Osteoblast (primary cell): ENCODE data around the gene LOXHD1. TPM values are rescaled to one million over a fixed set of nuclear protein-coding genes. Genes with fewer than 3 reads are reported as not detected.

Source experiments
- DNase-seq: peaks from one replicate; pipeline ENCODE4 v3.0.0; 2011; ENCODE audit warnings: low spot score, mixed read lengths; ENCODE audit not compliant: insufficient read length; ENCODE audit errors: missing footprints
- H2AFZ ChIP-seq: 2 replicates; pipeline ENCODE4 v1.6.0; 2011; ENCODE audit warnings: mild to moderate bottlenecking, low read length
- H3K27ac ChIP-seq: 2 replicates; pipeline ENCODE4 v1.5.1; 2011; ENCODE audit warnings: mild to moderate bottlenecking, low read depth, low read length, moderate library complexity
- H3K27me3 ChIP-seq: 2 replicates; pipeline ENCODE4 v1.6.0; 2012; ENCODE audit warnings: mild to moderate bottlenecking, control low read depth, inconsistent platforms, low read length, moderate library complexity; ENCODE audit not compliant: insufficient read depth
- H3K36me3 ChIP-seq: 2 replicates; pipeline ENCODE4 v1.5.1; 2011; ENCODE audit warnings: mild to moderate bottlenecking, low read length, control low read depth, moderate library complexity; ENCODE audit not compliant: insufficient read depth
- H3K4me1 ChIP-seq: 2 replicates; pipeline ENCODE4 v1.5.1; 2011; ENCODE audit warnings: mild to moderate bottlenecking, low read length, control low read depth, moderate library complexity; ENCODE audit not compliant: insufficient read depth
- H3K4me2 ChIP-seq: 2 replicates; pipeline ENCODE4 v1.6.0; 2011; ENCODE audit warnings: mild to moderate bottlenecking, low read length; ENCODE audit not compliant: insufficient read depth
- H3K4me3 ChIP-seq: fragments of 200-600 bp; sonication (generic); 3 replicates; pipeline ENCODE4 v1.5.1; 2012; ENCODE audit warnings: mild to moderate bottlenecking, low read length, inconsistent platforms; ENCODE audit not compliant: insufficient read depth
- H3K79me2 ChIP-seq: 2 replicates; pipeline ENCODE4 v1.6.0; 2012; ENCODE audit warnings: mild to moderate bottlenecking, low read length, control low read depth, inconsistent platforms; ENCODE audit not compliant: insufficient read depth
- H3K9me3 ChIP-seq: 2 replicates; pipeline ENCODE4 v1.5.1; 2011; ENCODE audit warnings: low read depth, low read length, control low read depth
- H4K20me1 ChIP-seq: 2 replicates; pipeline ENCODE4 v1.6.0; 2012; ENCODE audit warnings: mild to moderate bottlenecking, low read length, control low read depth; ENCODE audit not compliant: insufficient read depth
- total RNA-seq: library from RNA; depleted of rRNA; stranded (reverse); fragments of >200 nt; gene quantifications from 2 replicates; pipeline ENCODE4 v1.2.3, GENCODE V29; 2012
- TF ChIP-seq, protein P1 (sequence below): IDR thresholded peaks from 2 replicates; pipeline ENCODE4 v1.5.1; 2011; ENCODE audit warnings: mild to moderate bottlenecking, low read depth, low read length, moderate library complexity; ENCODE audit errors: extremely low read depth

LOXHD1 gene
- total RNA-seq, 1 donor, result not detected

DNA sequence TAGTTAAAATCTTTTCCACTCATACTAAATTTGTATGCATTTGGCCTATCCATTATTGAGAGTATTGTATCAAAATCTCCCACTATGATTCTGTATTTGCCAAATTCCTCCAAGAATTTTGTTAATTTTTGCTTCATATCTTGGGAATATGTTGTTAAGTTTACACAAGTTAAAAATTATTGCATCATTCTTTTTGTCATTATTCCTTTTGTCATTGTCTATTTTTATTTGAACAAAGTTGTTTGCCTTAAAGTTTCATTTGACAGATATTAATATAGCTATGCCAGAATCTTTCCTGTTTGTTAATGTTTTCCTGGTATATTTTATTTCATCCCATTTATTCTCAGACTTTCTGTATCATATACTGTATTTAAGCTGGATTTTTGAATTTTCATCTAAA is 41.3 kb downstream of the LOXHD1 start:
- no peaks in the 10 kb centered on the region for H4K20me1 ChIP-seq
- no peak overlapping the region for H3K27ac ChIP-seq
- no peak for DNase-seq
- no peak overlapping the region for H3K4me3 ChIP-seq
- no peaks in the 10 kb centered on the region for H3K9me3 ChIP-seq
- TF ChIP-seq, protein P1, sequence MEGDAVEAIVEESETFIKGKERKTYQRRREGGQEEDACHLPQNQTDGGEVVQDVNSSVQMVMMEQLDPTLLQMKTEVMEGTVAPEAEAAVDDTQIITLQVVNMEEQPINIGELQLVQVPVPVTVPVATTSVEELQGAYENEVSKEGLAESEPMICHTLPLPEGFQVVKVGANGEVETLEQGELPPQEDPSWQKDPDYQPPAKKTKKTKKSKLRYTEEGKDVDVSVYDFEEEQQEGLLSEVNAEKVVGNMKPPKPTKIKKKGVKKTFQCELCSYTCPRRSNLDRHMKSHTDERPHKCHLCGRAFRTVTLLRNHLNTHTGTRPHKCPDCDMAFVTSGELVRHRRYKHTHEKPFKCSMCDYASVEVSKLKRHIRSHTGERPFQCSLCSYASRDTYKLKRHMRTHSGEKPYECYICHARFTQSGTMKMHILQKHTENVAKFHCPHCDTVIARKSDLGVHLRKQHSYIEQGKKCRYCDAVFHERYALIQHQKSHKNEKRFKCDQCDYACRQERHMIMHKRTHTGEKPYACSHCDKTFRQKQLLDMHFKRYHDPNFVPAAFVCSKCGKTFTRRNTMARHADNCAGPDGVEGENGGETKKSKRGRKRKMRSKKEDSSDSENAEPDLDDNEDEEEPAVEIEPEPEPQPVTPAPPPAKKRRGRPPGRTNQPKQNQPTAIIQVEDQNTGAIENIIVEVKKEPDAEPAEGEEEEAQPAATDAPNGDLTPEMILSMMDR, result no peak
- no peaks in the 10 kb centered on the region for H3K79me2 ChIP-seq
- H3K4me1 ChIP-seq, result no peaks in the 10 kb centered on the region
- H3K4me2 ChIP-seq, result no peak overlapping the region
- no peak overlapping the region for H2AFZ ChIP-seq
- no peaks in the 10 kb centered on the region for H3K36me3 ChIP-seq
- no peaks in the 10 kb centered on the region for H3K27me3 ChIP-seq

DNA sequence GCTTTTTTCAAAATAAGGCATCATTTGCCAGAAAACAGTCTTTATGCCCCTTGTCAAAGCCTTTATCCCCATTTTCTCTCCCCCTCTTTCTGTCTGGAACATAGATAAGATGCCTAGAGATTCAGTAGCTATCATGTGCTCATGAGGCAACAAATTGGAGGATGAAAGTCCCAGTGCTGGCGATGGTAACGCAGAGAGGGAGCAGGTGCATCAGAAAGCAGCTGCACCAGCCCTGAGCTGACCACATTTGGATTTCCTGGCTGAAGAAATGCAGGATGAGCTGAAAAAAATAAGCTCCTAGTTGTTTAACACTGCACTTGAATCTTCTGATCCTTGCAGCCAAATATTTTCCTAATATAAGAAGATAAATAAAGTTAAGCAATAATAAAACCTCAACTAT is 48.0 kb downstream of the LOXHD1 start:
- no peaks in the 10 kb centered on the region for H3K79me2 ChIP-seq
- no peaks in the 10 kb centered on the region for H4K20me1 ChIP-seq
- no peak for DNase-seq
- no peaks in the 10 kb centered on the region for H3K36me3 ChIP-seq
- no peak overlapping the region for H3K27ac ChIP-seq
- H3K4me1 ChIP-seq, result no peaks in the 10 kb centered on the region
- no peak overlapping the region for H3K4me2 ChIP-seq
- no peak overlapping the region for H3K4me3 ChIP-seq
- TF ChIP-seq, protein P1, result no peak
- H3K27me3 ChIP-seq, result no peaks in the 10 kb centered on the region
- H3K9me3 ChIP-seq, result no peaks in the 10 kb centered on the region
- H2AFZ ChIP-seq, result no peak overlapping the region

DNA sequence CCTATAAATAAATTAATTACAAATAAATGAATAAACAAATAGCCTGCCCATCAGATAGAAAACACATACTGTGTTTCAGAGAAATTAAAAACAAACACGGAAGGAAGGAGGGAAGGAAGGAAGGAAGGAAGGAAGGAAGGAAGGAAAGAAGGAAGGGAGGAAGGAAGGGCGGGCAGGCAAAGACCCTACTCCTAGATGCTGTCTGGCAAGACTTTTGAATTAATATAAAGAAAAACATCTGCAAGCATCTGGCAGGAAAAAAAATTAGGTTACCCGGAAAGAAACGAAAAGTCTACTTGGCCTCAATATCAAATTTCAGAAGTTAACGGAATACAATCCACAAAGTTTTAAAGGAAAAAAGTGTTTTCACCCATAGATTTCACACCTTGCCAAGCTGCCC is 49.1 kb downstream of the LOXHD1 start:
- Histone ChIP-seq H3K79me2 (no peaks in the 10 kb centered on the region), H3K4me1 (no peaks in the 10 kb centered on the region), H3K4me3 (no peak overlapping the region), H3K27ac (no peak overlapping the region), H3K9me3 (no peaks in the 10 kb centered on the region), H3K27me3 (no peaks in the 10 kb centered on the region), H3K4me2 (no peak overlapping the region), H3K36me3 (no peaks in the 10 kb centered on the region), H4K20me1 (no peaks in the 10 kb centered on the region), H2AFZ (no peak overlapping the region)
- no peak for DNase-seq
- TF ChIP-seq, protein P1, result no peak

- Histone ChIP-seq H2AFZ (no peak overlapping the region), H4K20me1 (no peaks in the 10 kb centered on the region), H3K79me2 (no peaks in the 10 kb centered on the region), H3K4me1 (no peaks in the 10 kb centered on the region), H3K4me3 (no peak overlapping the region), H3K27me3 (no peaks in the 10 kb centered on the region), H3K9me3 (no peaks in the 10 kb centered on the region), H3K4me2 (no peak overlapping the region), H3K27ac (no peak overlapping the region), H3K36me3 (no peaks in the 10 kb centered on the region)
- TF ChIP-seq, protein P1, result no peak
- no peak for DNase-seq
Observed at GRCh38 chr18:46601141-46601805, 55.7 kb downstream of the LOXHD1 start.
